ENCODE data around the gene GALNT18. TPM values are rescaled to one million over a fixed set of nuclear protein-coding genes. Genes with fewer than 3 reads are reported as not detected.

Gene GALNT18
- polyA plus RNA-seq, 1 experiment, result 4.1 TPM

GRCh38 chr11:11288972-11289616 lies 332.7 kb downstream of the GALNT18 start:
- Histone ChIP-seq H3K27me3 (ENCODE audit: control insufficient read depth, insufficient read depth, low read length) (peaks cover 2% of the 10 kb centered on the region; the same call in 1 of the 2 replicates), H3K4me3 (ENCODE audit: low read depth, low read length) (no peak overlapping the region), H3K36me3 (ENCODE audit: control insufficient read depth, insufficient read depth, low read length) (no peaks in the 10 kb centered on the region)
- TF ChIP-seq CTCF (IDR thresholded peaks at IDR 0.05; ENCODE audit: insufficient read depth, low read depth, low read length), result no peak
- ChIA-PET CTCF (no interaction called here), POLR2A (no interaction called here)
- DNase-seq (ENCODE audit: low read depth), result no peak

- H3K36me3 ChIP-seq (ENCODE audit: control insufficient read depth, insufficient read depth, low read length), result no peaks in the 10 kb centered on the region
- no peak for TF ChIP-seq CTCF (IDR thresholded peaks at IDR 0.05; ENCODE audit: insufficient read depth, low read depth, low read length)
- no peak overlapping the region for H3K4me3 ChIP-seq (ENCODE audit: low read depth, low read length)
- H3K27me3 ChIP-seq (ENCODE audit: control insufficient read depth, insufficient read depth, low read length), result no peaks in the 10 kb centered on the region; the same call in 1 of the 2 replicates
- no peak for DNase-seq (ENCODE audit: low read depth)
- POLR2A ChIA-PET, result no interaction called here
- CTCF ChIA-PET, result no interaction called here
Observed at GRCh38 chr11:11284481-11284880, 337.3 kb downstream of the GALNT18 start.

GRCh38 chr11:11281626-11282025 lies 340.2 kb downstream of the GALNT18 start:
- ChIA-PET CTCF (interaction anchor here (0.6 to 1.4 kb wide), 2 partner anchors 10 to 425 kb away, joined by 3 read pairs; no protein-coding TSS in a partner anchor), POLR2A (no interaction called here)
- no peak for TF ChIP-seq CTCF (IDR thresholded peaks at IDR 0.05; ENCODE audit: insufficient read depth, low read depth, low read length)
- Histone ChIP-seq H3K36me3 (ENCODE audit: control insufficient read depth, insufficient read depth, low read length) (no peaks in the 10 kb centered on the region), H3K27me3 (ENCODE audit: control insufficient read depth, insufficient read depth, low read length) (no peaks in the 10 kb centered on the region), H3K4me3 (ENCODE audit: low read depth, low read length) (no peak overlapping the region)
- DNase-seq (ENCODE audit: low read depth), result no peak

- Histone ChIP-seq H3K36me3 (ENCODE audit: control insufficient read depth, insufficient read depth, low read length) (no peaks in the 10 kb centered on the region), H3K27me3 (ENCODE audit: control insufficient read depth, insufficient read depth, low read length) (no peaks in the 10 kb centered on the region), H3K4me3 (ENCODE audit: low read depth, low read length) (no peak overlapping the region)
- no peak for DNase-seq (ENCODE audit: low read depth)
- no peak for TF ChIP-seq CTCF (IDR thresholded peaks at IDR 0.05; ENCODE audit: insufficient read depth, low read depth, low read length)
- CTCF ChIA-PET, result interaction anchor here (1.4 kb wide), 1 partner anchor 11 kb away, joined by 3 read pairs; no protein-coding TSS in a partner anchor
- POLR2A ChIA-PET, result no interaction called here
Observed at GRCh38 chr11:11280826-11281225, 341.0 kb downstream of the GALNT18 start.

- POLR2A ChIA-PET, result no interaction called here
- Histone ChIP-seq H3K27me3 (ENCODE audit: control insufficient read depth, insufficient read depth, low read length) (no peaks in the 10 kb centered on the region), H3K4me3 (ENCODE audit: low read depth, low read length) (no peak overlapping the region), H3K36me3 (ENCODE audit: control insufficient read depth, insufficient read depth, low read length) (no peaks in the 10 kb centered on the region)
- DNase-seq (ENCODE audit: low read depth), result no peak
- CTCF ChIA-PET, result no interaction called here
- no peak for TF ChIP-seq CTCF (IDR thresholded peaks at IDR 0.05; ENCODE audit: insufficient read depth, low read depth, low read length)
Observed at GRCh38 chr11:11279956-11280689, 341.7 kb downstream of the GALNT18 start.
